Liver (tissue), 9 donors: ENCODE results near the gene EGLN1. TPM values are rescaled to one million over a fixed set of nuclear protein-coding genes. Genes with fewer than 3 reads are reported as not detected.
"Not testable (repeated sequence)": the region's sequence is repeated elsewhere in the genome, so short reads cannot be mapped to it uniquely, and the experiment has no call there.

Experiments used
- DNase-seq: peaks from one replicate; pipeline ENCODE4 v3.0.0-alpha.2; 2017; ENCODE audit warnings: low spot score
- H3K27ac ChIP-seq, 2 donors: one replicate each; pipeline ENCODE4 v1.7.0; 2013; ENCODE audit warnings: inconsistent platforms in 2 of 2, low read length in 2 of 2, control low read depth in 1 of 2, low read depth in 1 of 2, mild to moderate bottlenecking in 1 of 2
- H3K27me3 ChIP-seq, 4 donors: one replicate each; pipeline versions ENCODE4 v1.6.1 to v1.7.0; 2013; ENCODE audit warnings: low read length in 3 of 4, inconsistent platforms in 1 of 4, mild to moderate bottlenecking in 1 of 4, moderate library complexity in 1 of 4; ENCODE audit not compliant: control insufficient read depth in 4 of 4, insufficient read depth in 4 of 4
- H3K36me3 ChIP-seq, 4 donors: one replicate each; pipeline versions ENCODE4 v1.6.1 to v1.7.0; 2013; ENCODE audit warnings: low read length in 3 of 4, mild to moderate bottlenecking in 3 of 4, low read depth in 1 of 4, moderate library complexity in 1 of 4; ENCODE audit not compliant: control insufficient read depth in 4 of 4, insufficient read depth in 3 of 4
- H3K4me1 ChIP-seq, 4 donors: one replicate each; pipeline versions ENCODE4 v1.6.1 to v1.7.0; 2013; ENCODE audit warnings: low read length in 3 of 4, mild to moderate bottlenecking in 3 of 4, moderate library complexity in 1 of 4; ENCODE audit not compliant: control insufficient read depth in 4 of 4, insufficient read depth in 4 of 4
- H3K4me3 ChIP-seq, 3 donors: one replicate each; pipeline versions ENCODE4 v1.6.1 to v1.7.0; 2013; ENCODE audit warnings: low read length in 3 of 3, control low read depth in 1 of 3, low read depth in 1 of 3, mild to moderate bottlenecking in 1 of 3
- H3K9ac ChIP-seq, 2 donors: one replicate each; pipeline ENCODE4 v1.7.0; 2013; ENCODE audit warnings: low read length in 2 of 2, mild to moderate bottlenecking in 2 of 2, moderate library complexity in 2 of 2, control low read depth in 1 of 2, low read depth in 1 of 2
- H3K9me3 ChIP-seq, 4 donors: one replicate each; pipeline versions ENCODE4 v1.6.1 to v1.7.0; 2013; ENCODE audit warnings: low read length in 3 of 4; ENCODE audit not compliant: control insufficient read depth in 4 of 4
- EGR1 ChIP-seq, 2 donors: IDR thresholded peaks; 2 replicates each; pipeline ENCODE4 v1.6.1; 2016 to 2018; ENCODE audit warnings: antibody characterized with exemption in 2 of 2, low read depth in 2 of 2
- FOXA1 ChIP-seq: IDR thresholded peaks from 2 replicates; pipeline ENCODE4 v1.6.1; 2016; ENCODE audit warnings: antibody characterized with exemption
- FOXA2 ChIP-seq: IDR thresholded peaks from 2 replicates; pipeline ENCODE4 v1.6.1; 2016; ENCODE audit warnings: antibody characterized with exemption
- HNF4G ChIP-seq: IDR thresholded peaks from 2 replicates; pipeline ENCODE4 v1.6.1; 2016; ENCODE audit warnings: antibody characterized with exemption
- JUND ChIP-seq, 2 donors: IDR thresholded peaks; 2 replicates each; pipeline ENCODE4 v1.6.1; 2016; ENCODE audit warnings: antibody characterized with exemption in 2 of 2
- RAD21 ChIP-seq, 2 donors: IDR thresholded peaks; 2 replicates each; pipeline ENCODE4 v1.6.1; 2016; ENCODE audit warnings: antibody characterized with exemption in 2 of 2, mild to moderate bottlenecking in 2 of 2
- SP1 ChIP-seq: IDR thresholded peaks from 2 replicates; pipeline ENCODE4 v1.6.1; 2018; ENCODE audit warnings: antibody characterized with exemption, mild to moderate bottlenecking
- YY1 ChIP-seq: IDR thresholded peaks from 2 replicates; pipeline ENCODE4 v1.6.1; 2016; ENCODE audit warnings: antibody characterized with exemption, mild to moderate bottlenecking
- WGBS: extraction: QIAGEN DNeasy Blood & Tissue Kit; methylation state at CpG from one replicate; pipeline ENCODE4 v1.1.7; 2013; 5-methylcytosine and 5-hydroxymethylcytosine counted together
- polyA plus RNA-seq, 2 donors: library from polyadenylated mRNA; stranded (reverse) in 1 of 2; unstranded in 1 of 2; fragments of 200-250 nt in 1 of 2; fragments of >200 nt in 1 of 2; fragmentation: Nextera tagmentation in 1 of 2; extraction: Ambion mirVana in 1 of 2; gene quantifications; one replicate each; pipeline versions ENCODE4 v1.2.1 to v1.2.3, GENCODE V29; 2013 to 2015
- total RNA-seq, 2 donors: library from RNA; depleted of rRNA; stranded (reverse); fragments of >200 nt; gene quantifications; one replicate each; pipeline ENCODE4 v1.2.3, GENCODE V29; 2014
- TF ChIP-seq, protein P1 (sequence below): IDR thresholded peaks from 2 replicates; pipeline ENCODE4 v1.6.1; 2016; ENCODE audit warnings: antibody characterized with exemption
- TF ChIP-seq, protein P2 (sequence below): IDR thresholded peaks from 2 replicates; pipeline ENCODE4 v1.6.1; 2016; ENCODE audit warnings: antibody characterized with exemption
- donor health status: healthy.
- donor health status: healthy.
- donor health status: healthy.
- donor health status: healthy.
- donor health status: healthy.

EGLN1 gene
- total and polyA plus RNA-seq, 4 donors: 7.2 to 44.8 (median 22.2) TPM

DNA sequence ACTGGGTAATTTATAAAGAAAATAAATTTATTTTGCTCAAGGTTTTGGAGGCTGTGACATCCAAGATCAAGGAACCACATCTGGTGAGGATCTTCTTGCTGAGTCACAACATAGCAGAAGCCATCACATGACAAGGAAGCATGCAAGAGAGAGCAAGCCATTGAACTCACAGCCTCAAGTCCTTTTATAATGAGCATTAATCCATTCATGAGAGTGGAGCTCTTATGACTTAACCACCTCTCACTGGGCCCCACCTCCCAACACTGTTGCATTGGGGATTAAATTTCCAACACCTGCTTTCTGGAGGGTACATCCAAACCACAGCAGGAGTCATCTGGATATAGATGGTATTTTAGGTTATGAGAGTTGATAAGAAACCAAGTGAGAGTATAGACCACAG is 20.6 kb upstream of the EGLN1 start:
- Histone ChIP-seq H3K4me1 (no peaks in the 10 kb centered on the region), H3K9me3 (no peaks in the 10 kb centered on the region), H3K36me3 (peaks cover 0 to 2% (median 0%) of the 10 kb centered on the region in 4 donors), H3K4me3 (no peak overlapping the region), H3K27ac (no peak overlapping the region), H3K27me3 (no peaks in the 10 kb centered on the region), H3K9ac (no peak overlapping the region)
- TF ChIP-seq FOXA1: no peak
- no peak for TF ChIP-seq EGR1 (IDR thresholded peaks at IDR 0.05; ENCODE audit: low read depth in 2 of 2)
- DNase-seq: no peak

DNA sequence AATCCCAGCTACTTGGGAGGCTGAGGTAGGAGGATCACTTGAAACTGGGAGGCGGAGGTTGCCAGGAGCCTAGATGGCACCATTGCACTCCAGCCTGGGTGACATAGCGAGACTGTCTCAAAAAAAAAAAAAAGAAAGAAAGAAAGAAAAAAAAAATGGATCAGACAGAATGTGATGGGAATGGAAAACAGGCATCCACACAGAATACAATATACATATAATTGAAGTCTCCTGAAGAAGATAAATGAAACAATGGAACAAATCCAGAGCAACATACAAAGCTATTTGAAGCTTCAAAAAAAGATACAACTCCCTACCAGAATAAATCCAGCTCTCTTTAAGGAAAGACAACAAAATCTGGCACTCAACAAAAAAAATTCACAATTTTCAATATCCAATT is 10.9 kb upstream of the EGLN1 start:
- Histone ChIP-seq H3K9ac (no peak overlapping the region), H3K4me3 (no peak overlapping the region), H3K4me1 (no peaks in the 10 kb centered on the region), H3K9me3 (no peaks in the 10 kb centered on the region), H3K27ac (no peak overlapping the region), H3K36me3 (no peaks in the 10 kb centered on the region), H3K27me3 (no peaks in the 10 kb centered on the region)
- 97% methylated on average over 2 of the region's 2 CpGs for WGBS
- TF ChIP-seq, protein P1, sequence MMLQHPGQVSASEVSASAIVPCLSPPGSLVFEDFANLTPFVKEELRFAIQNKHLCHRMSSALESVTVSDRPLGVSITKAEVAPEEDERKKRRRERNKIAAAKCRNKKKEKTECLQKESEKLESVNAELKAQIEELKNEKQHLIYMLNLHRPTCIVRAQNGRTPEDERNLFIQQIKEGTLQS: no peak
- no peak for DNase-seq

DNA sequence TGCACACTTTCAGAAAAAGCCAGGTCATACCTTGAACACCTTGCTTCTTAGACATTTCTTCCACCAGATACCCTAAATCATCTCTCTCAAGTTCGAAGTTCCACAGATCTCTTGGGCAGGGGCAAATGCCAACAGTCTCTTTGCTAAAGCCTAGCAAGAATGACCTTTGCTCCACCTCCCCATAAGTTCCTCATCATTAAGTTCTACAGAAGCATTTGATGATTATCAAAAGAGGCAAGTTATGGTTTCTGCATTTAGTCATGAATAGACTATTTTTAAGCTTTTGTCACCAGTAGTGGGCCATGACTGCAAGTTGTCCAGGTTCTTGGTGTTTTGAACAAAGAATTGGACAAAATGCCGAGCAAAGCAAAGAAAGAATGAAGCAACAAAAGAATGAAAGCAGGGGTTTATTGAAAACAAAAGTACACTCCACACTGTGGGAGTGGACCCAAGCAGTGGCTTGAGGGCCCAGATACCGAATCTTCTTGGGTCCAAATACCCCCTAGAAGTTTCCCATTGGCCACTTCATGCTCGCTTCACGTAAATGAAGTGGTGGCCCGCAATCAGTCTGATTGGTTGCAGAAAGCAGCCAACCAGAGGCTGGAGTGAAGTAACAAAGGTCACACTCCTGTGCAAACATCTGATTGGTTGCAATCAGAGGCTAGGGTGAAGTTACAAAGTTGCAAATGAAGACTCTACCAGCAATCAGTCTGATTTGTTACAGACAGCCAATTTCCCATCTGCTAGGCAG is 9.8 kb upstream of the EGLN1 start:
- H3K4me1 ChIP-seq: no peaks in the 10 kb centered on the region
- H3K27me3 ChIP-seq: no peaks in the 10 kb centered on the region
- WGBS: 93% methylated on average over 6 of the region's 6 CpGs
- TF ChIP-seq FOXA1: no peak
- TF ChIP-seq JUND (IDR thresholded peaks at IDR 0.05): no peak
- TF ChIP-seq RAD21 (IDR thresholded peaks at IDR 0.05): no peak
- no peak for TF ChIP-seq HNF4G
- no peak for TF ChIP-seq YY1
- no peak for TF ChIP-seq SP1
- TF ChIP-seq FOXA2: no peak
- TF ChIP-seq, protein P2, sequence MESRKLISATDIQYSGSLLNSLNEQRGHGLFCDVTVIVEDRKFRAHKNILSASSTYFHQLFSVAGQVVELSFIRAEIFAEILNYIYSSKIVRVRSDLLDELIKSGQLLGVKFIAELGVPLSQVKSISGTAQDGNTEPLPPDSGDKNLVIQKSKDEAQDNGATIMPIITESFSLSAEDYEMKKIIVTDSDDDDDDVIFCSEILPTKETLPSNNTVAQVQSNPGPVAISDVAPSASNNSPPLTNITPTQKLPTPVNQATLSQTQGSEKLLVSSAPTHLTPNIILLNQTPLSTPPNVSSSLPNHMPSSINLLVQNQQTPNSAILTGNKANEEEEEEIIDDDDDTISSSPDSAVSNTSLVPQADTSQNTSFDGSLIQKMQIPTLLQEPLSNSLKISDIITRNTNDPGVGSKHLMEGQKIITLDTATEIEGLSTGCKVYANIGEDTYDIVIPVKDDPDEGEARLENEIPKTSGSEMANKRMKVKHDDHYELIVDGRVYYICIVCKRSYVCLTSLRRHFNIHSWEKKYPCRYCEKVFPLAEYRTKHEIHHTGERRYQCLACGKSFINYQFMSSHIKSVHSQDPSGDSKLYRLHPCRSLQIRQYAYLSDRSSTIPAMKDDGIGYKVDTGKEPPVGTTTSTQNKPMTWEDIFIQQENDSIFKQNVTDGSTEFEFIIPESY: no peak
- H3K9me3 ChIP-seq: no peaks in the 10 kb centered on the region
- no peak overlapping the region for H3K27ac ChIP-seq
- H3K9ac ChIP-seq: no peak overlapping the region
- H3K4me3 ChIP-seq: no peak overlapping the region
- no peaks in the 10 kb centered on the region for H3K36me3 ChIP-seq
- DNase-seq: no peak

DNA sequence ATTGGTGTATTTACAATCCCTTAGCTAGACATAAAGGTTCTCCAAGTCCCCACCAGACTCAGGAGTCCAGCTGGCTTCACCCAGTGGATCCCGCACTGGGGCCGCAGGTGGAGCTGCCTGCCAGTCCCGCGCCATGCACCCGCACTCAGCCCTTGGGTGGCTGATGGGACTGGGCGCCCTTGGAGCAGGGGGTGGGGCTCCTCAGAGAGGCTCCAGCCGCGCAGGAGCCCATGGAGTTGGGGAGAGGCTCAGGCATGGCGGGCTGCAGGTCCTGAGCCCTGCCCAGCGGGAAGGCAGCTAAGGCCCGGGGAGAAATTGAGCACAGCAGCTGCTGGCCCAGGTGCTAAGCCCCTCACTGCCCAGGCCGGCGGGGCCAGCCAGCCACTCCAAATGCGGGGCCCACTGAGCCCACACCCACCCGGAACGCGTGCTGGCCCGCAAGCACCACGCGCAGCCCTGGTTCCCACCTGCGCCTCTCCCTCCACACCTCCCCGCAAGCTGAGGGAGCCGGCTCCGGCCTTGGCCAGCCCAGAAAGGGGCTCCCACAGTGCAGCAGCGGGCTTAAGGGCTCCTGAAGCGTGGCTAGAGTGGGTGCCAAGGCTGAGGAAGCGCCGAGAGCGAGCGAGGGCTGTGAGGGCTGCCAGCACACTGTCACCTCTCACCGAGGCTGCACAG is 8.7 kb upstream of the EGLN1 start:
- DNase-seq, H3K9ac ChIP-seq, H3K36me3 ChIP-seq, H3K27me3 ChIP-seq, H3K27ac ChIP-seq, H3K4me3 ChIP-seq, H3K4me1 ChIP-seq, H3K9me3 ChIP-seq: not testable (repeated sequence)
- WGBS: 97% methylated on average over 31 of the region's 31 CpGs
